Measurements from ENCODE around the gene KRT1.
"Not testable (repeated sequence)": the region's sequence is repeated elsewhere in the genome, so short reads cannot be mapped to it uniquely, and the experiment has no call there.

KRT1 gene

DNA sequence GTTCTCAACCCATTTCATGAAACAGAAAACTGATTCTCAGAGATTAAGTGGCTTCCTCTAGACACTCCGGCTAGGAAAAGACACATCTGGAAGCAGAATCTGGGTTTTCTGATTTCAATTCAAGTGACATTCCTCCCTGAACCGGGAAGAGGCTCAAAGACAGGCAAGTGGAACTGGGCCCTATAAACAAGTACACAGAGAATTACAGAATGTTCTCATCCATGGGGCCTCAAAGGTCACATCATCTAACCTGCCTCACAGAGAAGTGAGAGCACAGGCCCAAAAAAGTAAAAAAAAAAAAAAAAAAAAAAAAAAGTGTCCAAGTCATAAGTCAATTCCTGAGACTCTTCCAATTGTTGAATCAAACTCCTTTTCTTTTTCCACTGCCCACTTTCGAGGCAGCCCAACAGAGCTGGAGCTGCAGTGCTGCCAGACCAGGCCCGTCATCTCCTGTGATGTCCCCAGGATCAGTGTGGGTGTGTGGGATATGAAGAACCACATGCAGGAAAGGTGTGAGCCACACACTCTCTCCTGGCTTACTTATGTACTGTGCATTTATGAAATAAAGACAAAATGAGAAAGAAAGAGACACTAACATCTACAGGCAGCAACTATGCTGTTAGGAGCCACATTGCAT lies 2.8 kb upstream of the KRT1 start:
- DNase-seq (ENCODE audit: low read depth in 2 of 2, low spot score in 1 of 2), result no peak

DNA sequence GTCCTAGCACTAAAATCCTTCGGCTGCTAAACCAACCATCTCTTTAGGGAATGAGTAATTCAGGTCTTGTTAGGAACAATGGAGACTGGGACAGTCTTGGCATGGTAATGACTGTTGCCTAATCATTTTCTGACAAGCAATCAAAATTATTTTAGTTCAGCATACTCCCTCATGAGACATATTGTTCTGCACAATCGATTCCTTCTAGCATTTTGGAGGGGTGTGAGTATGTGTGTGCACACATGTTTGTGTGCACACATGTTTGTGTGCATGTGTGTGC lies 2.1 kb upstream of the KRT1 start:
- DNase-seq (ENCODE audit: low read depth in 2 of 2, low spot score in 1 of 2), result no peak

DNA sequence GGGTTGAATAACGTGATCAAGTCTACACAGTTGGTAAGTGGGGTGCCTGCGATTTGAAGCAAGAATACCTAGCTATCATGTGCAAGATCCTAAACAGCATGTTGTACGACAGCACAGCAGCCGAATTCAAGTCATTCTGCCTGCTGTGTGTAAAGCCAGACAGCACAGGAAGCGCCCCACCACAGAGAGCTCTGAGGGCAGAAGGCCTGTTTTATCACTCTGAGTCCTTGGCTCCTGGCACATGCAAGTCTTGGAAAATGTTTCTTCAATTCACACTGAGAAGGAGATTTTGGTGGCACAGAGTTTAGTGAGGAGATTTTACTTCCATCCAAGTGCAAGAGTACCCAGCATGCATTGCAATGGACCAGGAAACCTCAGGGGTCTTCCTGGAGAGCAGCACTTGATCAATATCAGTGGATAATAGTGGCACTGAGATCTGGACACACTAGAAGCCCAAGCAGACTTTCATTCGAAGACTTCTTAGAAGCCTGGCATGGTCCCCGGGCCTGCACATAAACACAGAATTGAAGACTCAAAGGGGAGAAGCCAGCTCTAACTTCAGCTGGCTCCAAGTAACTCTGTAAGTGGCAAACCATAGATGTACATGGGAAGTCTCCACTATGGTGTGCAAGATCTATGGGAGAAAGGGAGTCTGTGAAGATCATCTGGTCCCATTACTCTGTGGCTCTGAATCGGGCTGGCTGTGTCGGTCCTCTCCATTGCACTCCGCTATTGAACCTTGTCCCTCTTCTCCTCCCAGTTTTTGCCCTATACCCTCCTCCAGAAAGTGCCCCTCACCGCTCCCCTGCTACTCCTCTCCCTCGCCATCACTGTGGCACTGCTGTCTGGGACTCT lies 1.5 kb upstream of the KRT1 start:
- no peak for DNase-seq (ENCODE audit: low read depth in 2 of 2, low spot score in 1 of 2)

DNA sequence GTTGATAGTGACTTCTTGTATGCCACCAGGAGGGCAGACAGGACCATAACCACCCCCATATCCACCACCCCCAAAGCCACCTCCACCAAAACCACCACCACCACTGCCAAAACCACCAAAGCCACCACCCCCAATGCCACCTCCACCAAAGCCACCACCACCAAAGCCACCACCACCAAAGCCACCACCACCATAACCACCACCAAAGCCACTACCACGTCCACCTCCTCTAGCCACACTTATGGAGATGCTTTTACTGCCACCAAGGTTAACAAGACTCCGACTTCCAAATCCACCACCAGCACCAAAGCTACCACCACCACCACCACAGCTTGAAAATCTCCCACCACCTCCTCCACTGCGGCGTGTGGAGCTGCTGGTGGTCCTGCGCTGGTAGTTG lies 332 bp downstream of the KRT1 start:
- no peak for DNase-seq (ENCODE audit: low read depth in 2 of 2, low spot score in 1 of 2)

DNA sequence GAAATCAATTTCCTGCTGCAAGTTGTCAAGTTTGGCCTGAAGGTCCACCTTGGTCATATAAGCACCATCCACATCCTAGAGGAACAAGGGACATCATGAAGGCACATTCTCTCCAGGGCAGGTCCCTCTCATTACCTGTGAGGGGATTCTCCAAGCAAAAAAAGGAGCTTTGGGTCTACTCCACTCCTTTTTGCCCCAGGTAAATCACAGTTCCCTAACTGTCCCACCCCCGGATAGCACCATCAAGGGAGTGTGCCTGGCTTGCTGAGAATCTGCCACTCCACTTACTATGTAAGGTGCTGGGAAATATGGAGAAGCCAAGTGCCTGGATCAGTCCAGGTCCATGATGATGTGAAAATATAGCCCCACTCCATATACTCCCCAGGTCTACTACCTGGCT lies 2.5 kb downstream of the KRT1 start:
- no peak for DNase-seq (ENCODE audit: low read depth in 2 of 2, low spot score in 1 of 2)

DNA sequence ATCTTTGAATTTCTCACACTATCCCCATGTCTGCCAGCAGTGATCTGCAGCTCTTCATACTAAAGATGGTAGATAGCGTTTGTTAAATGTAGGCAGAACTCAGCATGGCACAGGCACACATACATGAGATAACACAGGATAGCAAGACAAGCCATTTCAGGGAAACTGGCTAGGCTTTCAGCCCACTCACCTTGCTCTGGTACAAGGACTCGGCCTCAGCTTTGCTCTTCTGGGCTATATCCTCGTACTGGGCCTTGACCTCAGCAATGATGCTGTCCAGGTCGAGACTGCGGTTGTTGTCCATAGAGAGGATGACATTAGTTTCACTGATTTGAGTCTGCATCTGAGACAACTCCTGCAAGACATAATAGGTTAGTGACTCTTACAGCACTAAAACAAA lies 3.1 kb downstream of the KRT1 start:
- DNase-seq (ENCODE audit: low read depth in 2 of 2, low spot score in 1 of 2), result no peak

DNA sequence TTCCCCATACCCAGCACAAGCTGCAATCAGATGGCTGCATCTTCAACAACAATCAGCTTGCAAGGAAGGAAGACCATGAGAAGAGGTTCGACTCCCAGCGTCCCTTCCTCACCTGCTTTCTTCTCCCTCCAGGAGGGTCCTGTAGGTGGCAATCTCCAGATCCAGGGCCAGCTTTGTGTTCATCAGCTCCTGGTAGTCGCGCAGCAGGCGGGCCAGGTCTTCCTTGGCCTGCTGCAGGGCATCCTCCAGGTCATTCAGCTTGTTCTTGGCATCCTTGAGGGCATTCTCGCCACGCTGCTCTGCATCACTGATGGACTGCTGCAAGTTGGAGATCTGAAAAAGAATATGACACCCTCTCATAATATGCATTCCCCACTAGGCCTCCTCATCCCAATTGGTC lies 4.0 kb downstream of the KRT1 start:
- DNase-seq (ENCODE audit: low read depth in 2 of 2, low spot score in 1 of 2), result no peak

DNA sequence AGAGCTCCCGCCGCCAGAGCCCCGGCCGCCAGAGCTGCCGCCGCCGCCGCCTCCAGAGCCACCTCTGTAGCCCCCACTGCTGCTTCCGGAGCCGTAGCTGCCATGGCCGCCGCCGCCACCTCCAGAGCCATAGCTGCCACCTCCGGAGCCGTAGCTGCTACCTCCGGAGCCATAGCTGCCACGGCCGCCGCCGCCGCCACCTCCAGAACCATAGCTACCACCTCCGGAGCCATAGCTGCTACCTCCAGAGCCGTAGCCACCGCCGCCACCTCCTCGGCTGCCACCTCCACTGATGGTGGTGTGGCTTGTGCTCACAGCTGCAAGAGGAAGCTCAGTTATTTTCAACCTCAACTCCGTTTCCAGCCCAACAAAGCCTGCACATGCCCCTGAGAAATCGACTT lies 4.9 kb downstream of the KRT1 start:
- DNase-seq (ENCODE audit: low read depth in 2 of 2, low spot score in 1 of 2), result no peak

DNA sequence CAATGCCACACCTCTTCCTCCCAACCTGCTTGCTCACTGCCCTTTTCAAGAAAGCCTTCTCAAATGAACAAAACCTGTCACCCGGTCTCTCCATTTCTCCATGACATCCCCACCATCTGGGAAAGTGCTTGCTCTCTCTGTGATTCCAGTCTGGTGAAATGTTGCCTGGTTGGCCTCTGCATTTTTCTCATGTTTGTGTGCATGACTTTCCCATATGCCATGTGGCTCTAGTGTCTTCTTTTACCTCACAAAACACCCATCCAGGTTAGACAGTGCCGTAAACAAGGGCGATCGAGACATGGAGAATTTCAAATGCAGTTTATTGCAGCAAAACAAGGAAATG lies 5.8 kb downstream of the KRT1 start:
- DNase-seq (ENCODE audit: low read depth in 2 of 2, low spot score in 1 of 2), result no peak

DNA sequence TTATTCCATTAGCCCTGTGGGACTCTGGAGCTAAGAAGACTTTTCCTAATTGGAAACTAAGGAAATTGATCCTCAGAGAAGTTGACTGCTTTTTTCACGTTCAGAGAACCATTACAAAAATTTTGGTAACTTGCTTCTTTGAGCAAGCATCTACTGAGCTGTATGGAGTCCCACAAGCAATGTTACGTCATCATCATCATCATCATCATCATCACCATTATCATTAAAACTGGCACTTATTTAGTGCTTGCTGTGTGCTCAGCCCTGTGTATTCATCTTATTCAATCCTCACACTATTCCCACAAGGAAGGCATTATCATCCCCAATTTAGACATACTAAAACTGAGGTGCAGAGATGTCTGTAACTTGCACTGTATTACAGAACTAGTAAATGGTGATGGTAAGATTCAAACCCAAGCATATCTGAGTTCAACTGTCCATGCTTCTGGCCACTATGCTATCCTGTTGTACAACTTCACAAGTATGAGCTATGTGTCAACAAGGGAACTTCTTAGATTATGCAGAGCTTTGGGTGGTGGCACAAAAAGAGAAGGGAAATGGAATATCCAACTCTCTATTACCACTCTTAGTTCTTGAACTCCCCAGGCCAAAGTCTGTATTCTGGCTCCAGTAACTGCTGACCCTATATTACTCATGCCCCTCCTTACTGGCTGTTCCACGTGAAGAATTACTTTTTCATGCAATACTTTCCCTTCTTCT lies 6.3 kb downstream of the KRT1 start:
- no peak for DNase-seq (ENCODE audit: low read depth in 2 of 2, low spot score in 1 of 2)

DNA sequence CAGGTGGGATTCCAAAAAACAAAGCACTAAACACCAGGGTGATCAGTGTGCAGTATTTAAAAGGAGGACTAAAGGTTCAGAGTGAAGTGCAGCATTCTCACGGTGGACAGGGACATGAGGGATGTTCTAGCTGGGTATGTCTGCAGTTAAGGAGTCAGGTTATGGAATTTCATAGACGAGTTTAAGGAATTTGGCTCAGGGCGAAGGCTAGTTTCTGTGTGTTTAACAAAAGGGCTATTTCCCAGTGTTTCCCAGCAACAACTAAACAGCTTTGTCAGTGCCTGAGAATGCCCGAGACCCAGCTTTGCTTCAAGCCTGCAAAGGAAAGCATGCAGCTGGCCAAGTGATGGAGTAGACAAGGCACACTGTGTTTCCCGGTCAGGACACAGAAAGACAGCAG lies 7.0 kb downstream of the KRT1 start:
- DNase-seq (ENCODE audit: low read depth in 2 of 2, low spot score in 1 of 2), result no peak

DNA sequence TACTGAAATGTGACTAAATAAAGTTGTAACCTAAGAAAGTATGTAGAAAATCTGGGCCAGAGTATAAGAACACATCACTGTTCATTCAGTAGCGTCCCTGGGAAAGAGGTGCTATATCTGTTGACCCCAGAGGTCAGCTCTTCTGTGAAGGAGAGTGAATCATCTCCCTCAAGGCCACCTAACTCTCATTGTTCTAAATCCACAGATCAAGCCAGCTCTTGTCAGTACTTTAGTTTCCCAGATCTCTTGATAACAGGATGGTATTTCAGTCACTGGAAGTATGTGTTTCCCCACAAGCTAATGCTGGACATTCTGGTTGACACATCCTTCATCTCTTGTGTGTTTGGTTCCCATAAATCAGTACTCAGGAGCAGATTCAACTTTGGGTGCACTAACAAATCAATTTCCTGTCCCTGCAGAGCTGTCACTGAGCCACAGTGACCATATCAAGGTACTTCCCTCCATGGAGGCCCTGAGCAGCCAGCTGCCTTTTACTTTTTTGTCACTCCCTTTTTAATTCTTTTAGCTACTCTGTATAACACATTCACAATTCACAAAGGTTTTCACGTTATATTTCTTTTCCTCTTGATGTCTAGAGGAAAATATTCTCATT lies 7.8 kb downstream of the KRT1 start:
- no peak for DNase-seq (ENCODE audit: low read depth in 2 of 2, low spot score in 1 of 2)

DNA sequence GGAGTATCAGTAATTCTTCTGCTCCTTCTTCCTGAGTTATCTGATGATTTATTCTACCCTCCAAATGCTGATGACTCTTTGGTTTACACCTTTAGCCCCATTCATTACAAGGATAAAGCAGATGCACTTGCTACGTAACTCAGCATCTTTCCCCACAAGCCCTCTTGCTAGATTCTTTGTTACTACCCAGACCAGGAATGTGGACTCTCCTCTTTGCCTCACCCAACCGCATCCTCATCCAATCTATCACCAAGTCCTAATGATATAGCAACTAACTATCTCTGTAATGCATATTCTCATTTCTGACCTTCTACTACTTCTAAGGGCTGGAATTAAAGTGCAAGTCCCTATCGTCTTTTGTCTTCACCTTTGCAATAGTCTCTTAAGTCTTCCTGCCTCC lies 9.2 kb downstream of the KRT1 start:
- DNase-seq (ENCODE audit: low read depth in 2 of 2, low spot score in 1 of 2), result no peak

DNA sequence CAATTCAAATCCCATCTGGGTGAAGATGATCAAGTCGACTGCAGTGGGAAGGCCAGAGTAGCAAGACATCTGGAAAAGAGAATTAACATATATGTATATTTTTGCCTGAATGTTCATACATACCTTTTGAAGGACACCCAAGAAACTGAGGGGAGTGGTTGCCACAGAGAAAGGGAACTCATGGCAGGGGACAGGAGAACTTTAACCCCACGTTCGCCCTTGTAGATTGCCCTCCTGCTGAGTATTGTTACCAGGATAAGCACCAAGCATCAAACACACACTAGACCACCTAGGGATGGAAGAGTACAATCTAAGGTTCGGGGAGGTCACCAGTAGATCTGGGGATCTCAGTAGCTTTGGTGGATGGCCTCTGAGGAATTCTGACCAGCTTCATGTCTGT lies 9.7 kb downstream of the KRT1 start:
- no peak for DNase-seq (ENCODE audit: low read depth in 2 of 2, low spot score in 1 of 2)

DNA sequence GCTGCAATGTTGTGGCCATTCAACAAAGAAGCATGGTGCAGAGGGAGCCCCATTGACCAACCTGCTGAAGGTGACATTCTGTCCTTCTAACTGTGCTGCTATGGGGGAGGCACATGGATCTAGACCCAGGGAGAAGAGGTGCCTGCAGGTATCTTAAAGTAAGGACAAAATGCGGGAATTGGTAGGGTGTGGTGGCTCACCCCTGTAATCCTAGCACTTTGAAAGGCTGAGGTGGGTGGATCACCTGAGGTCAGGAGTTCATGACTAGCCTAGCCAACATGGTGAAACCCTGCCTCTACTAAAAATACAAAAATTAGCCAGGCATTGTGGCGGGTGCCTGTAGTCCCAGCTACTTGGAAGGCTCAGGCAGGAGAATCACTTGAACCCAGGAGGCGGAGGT lies 10.3 kb downstream of the KRT1 start:
- DNase-seq (ENCODE audit: low read depth in 2 of 2, low spot score in 1 of 2), result not testable (repeated sequence)

DNA sequence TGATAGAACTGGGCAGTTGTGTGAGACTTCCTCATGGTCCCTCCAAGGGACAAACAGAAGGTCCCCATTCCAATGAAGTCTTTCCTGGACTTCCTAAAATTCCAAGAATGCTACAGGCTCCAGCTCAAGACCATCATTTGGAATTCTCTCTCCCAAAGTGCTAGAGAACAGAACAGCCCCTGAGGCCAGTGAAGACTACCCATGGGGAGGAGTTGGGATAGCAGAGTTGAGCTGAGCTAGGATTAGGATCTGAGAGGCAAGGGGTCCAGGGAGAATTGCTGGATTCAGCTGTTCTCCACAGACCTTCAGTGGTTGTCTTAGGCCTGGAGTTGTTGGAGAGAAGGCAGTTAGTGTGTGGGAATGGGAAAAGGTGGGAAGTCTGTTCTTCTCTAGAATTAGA lies 10.8 kb downstream of the KRT1 start:
- no peak for DNase-seq (ENCODE audit: low read depth in 2 of 2, low spot score in 1 of 2)

DNA sequence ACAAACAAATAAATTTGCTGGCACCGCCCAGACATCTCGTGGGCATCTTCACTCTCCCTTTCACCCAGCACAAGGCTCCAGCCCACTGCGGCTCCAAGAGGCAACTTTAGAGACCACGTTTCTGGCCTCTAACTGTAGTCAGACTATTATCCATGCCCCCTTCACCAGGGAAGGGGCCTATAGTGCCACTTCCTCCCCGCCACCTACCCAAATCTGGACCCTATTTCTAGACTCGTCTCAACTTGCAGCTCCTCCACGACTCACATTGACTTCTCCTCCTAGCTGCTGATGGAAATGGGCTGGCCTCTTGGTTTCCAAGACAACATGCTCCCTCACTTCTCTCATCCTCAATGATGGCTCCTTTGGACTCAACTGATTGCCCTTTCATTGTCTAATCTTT lies 12.3 kb downstream of the KRT1 start:
- no peak for DNase-seq (ENCODE audit: low read depth in 2 of 2, low spot score in 1 of 2)

DNA sequence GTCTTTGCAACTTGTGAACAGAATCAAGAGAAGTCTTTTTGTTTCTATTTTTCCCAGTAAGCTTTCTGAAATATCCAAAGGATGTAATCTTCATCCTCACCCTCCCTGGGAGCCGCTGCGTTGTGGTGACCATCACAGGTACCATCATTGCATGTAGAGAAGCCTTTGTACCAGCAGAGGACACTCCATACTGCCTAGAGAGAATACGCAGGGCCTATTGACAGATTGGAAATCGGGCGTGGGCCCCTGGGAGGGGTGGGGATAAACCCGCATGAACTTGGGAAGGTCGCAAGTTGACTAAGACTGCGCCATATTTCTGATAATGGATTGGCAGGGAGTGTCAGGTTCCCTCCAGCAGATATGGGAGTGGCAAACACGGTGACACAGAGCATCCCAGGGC lies 12.7 kb downstream of the KRT1 start:
- no peak for DNase-seq (ENCODE audit: low read depth in 2 of 2, low spot score in 1 of 2)

DNA sequence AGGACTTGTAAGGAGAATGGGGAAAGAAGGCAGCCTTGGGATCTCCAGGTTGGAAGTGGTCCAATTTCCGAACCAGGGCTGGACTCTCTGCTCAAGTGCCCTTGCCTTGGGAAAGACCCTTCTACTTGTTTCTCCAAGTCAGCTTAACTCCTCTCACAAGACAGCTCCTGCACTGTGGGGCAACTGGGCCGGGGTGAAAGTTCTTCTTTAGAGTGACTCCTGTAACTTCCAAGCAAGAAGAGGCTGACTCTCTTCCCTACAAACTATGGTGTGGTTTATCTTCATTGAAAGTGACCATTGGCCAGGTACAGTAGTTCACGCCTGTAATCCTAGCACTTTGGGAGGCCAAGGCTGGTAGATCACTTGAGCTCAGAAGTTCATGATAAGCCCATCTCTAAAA lies 13.7 kb downstream of the KRT1 start:
- DNase-seq (ENCODE audit: low read depth in 2 of 2, low spot score in 1 of 2), result no peak

DNA sequence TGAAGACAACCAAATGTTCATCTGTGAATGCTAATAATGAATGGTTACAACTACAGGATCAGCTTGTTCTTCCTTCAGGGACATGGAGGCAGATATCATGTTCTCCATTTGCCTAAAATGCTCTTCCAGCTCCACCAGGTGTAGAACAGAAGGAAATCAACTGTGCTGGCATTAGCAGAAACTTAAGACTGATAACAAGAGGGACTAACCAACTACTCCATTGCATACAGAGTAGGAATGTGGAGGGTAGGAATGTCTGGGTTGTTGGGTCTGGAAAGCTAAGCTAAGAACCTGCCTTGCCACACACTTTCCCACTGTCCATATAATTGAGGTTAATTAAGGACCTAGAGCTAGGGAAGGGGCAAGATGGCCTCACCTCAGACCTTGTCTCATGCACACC lies 16.8 kb downstream of the KRT1 start:
- DNase-seq (ENCODE audit: low read depth in 2 of 2, low spot score in 1 of 2), result no peak

DNA sequence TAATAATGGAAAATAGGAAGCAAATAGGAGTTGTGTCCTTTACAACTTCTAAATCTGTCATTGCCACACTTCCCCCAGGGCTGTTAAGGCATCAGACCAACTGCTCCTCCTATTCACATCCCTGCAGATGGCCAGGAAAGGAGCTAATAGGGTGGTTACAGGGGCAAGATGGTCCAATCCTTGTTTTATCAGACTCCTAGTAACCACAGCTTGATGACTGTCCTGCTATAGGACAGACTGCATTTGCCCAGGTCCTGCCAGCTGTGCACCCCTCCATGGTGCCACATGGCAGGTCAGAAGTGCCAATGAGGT lies 17.3 kb downstream of the KRT1 start:
- no peak for DNase-seq (ENCODE audit: low read depth in 2 of 2, low spot score in 1 of 2)

DNA sequence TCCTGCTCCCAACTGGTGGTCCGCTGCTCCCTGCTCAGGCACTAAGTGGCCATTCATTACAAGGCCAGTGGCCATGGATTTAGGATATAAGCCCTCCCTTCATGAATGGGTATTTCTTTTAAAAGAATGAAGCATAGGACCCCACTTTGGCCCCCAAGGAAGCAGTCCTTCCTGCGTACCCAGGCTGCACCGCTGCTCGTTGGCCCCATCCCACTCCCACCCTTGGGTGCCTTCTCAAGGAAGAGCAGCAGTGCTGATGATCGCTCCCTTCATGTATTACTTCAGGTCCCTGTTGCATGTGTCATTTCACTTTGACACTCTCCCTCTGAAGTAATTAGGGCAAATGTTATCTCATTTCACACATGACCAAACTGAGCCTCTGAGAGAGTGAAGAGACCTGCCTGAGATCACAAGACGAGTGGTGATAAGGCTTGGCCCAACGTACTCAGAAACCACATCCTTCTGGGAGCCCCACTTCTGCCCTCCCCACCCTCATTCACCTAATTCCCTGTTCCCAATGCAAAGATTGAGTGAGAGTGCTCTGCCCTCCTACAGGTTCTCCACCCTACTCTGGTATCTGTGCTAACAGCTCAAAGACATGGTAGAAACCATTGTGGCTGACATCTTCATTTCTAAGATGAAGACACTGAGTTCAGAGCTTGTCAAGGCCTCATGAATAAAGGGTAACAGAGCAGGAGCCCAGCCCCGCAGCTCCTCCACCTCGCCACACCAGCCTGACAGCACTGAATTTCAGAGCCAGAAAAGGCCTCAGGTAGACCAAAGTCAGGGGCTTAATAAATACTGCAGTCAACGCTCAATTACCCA lies 17.9 kb downstream of the KRT1 start:
- no peak for DNase-seq (ENCODE audit: low read depth in 2 of 2, low spot score in 1 of 2)
